ENCODE measurements around the gene FAM83B. TPM values are rescaled to one million over a fixed set of nuclear protein-coding genes. Genes with fewer than 3 reads are reported as not detected.
"Not testable (repeated sequence)": the region's sequence is repeated elsewhere in the genome, so short reads cannot be mapped to it uniquely, and the experiment has no call there.

The FAM83B gene
- total RNA-seq, result not detected in 2 replicates

GRCh38 chr6:54846243-54846856, at the start of gene FAM83B:
TSS of gene FAM83B (plus strand) at chr6:54846771. CDS start at chr6:54870247, 23,476 bp downstream.
- no peaks in the 10 kb centered on the region for H3K9me3 Mint-ChIP-seq
- DNase-seq (ENCODE audit: low spot score), result no peak
- H3K4me3 Mint-ChIP-seq, result no peak within 1 kb of the TSS
- no peaks in the 10 kb centered on the region for H3K36me3 Mint-ChIP-seq (ENCODE audit: low read depth)
- H3K27me3 Mint-ChIP-seq (ENCODE audit: insufficient read depth), result peaks cover 13% of the 10 kb centered on the region
- no peaks in the 10 kb centered on the region for H3K4me1 Mint-ChIP-seq (ENCODE audit: low read depth)
- intact Hi-C loops (cut with micrococcal nuclease), result no loop called here
- H3K27ac Mint-ChIP-seq, result no peak within 1 kb of the TSS

- H3K36me3 Mint-ChIP-seq (ENCODE audit: low read depth); DNase-seq (ENCODE audit: low spot score); H3K4me3 Mint-ChIP-seq; H3K4me1 Mint-ChIP-seq (ENCODE audit: low read depth); intact Hi-C loops (cut with micrococcal nuclease); H3K27ac Mint-ChIP-seq; H3K27me3 Mint-ChIP-seq (ENCODE audit: insufficient read depth): not testable (repeated sequence)
- H3K9me3 Mint-ChIP-seq, result peaks cover 14% of the 10 kb centered on the region
These were observed 49.7 kb upstream of the FAM83B start for GRCh38 chr6:54796918-54797317.

GRCh38 chr6:54800050-54800600, 46.4 kb upstream of the FAM83B start:
- intact Hi-C loops (cut with micrococcal nuclease), result no loop called here
- peaks cover 17% of the 10 kb centered on the region for H3K9me3 Mint-ChIP-seq
- no peak for DNase-seq (ENCODE audit: low spot score)
- H3K27ac Mint-ChIP-seq, result no peak overlapping the region
- no peaks in the 10 kb centered on the region for H3K4me1 Mint-ChIP-seq (ENCODE audit: low read depth)
- H3K27me3 Mint-ChIP-seq (ENCODE audit: insufficient read depth), result no peaks in the 10 kb centered on the region
- H3K4me3 Mint-ChIP-seq, result no peak overlapping the region
- no peaks in the 10 kb centered on the region for H3K36me3 Mint-ChIP-seq (ENCODE audit: low read depth)

- Mint-ChIP-seq H3K36me3 (ENCODE audit: low read depth) (no peaks in the 10 kb centered on the region), H3K9me3 (peaks cover 10% of the 10 kb centered on the region), H3K4me3 (no peak overlapping the region), H3K27me3 (ENCODE audit: insufficient read depth) (no peaks in the 10 kb centered on the region), H3K27ac (no peak overlapping the region), H3K4me1 (ENCODE audit: low read depth) (no peaks in the 10 kb centered on the region)
- no peak for DNase-seq (ENCODE audit: low spot score)
- intact Hi-C loops (cut with micrococcal nuclease), result no loop called here
These were observed 45.3 kb upstream of the FAM83B start for GRCh38 chr6:54801244-54801643.

GRCh38 chr6:54801669-54802068, 44.9 kb upstream of the FAM83B start:
- no peak for DNase-seq (ENCODE audit: low spot score)
- Mint-ChIP-seq H3K27ac (no peak overlapping the region), H3K27me3 (ENCODE audit: insufficient read depth) (no peaks in the 10 kb centered on the region), H3K4me1 (ENCODE audit: low read depth) (no peaks in the 10 kb centered on the region), H3K4me3 (no peak overlapping the region), H3K36me3 (ENCODE audit: low read depth) (no peaks in the 10 kb centered on the region), H3K9me3 (peaks cover 10% of the 10 kb centered on the region)
- intact Hi-C loops (cut with micrococcal nuclease), result no loop called here

GRCh38 chr6:54802775-54803634, 43.6 kb upstream of the FAM83B start:
- Mint-ChIP-seq H3K4me1 (ENCODE audit: low read depth) (no peaks in the 10 kb centered on the region), H3K27me3 (ENCODE audit: insufficient read depth) (no peaks in the 10 kb centered on the region), H3K36me3 (ENCODE audit: low read depth) (no peaks in the 10 kb centered on the region), H3K4me3 (no peak overlapping the region), H3K9me3 (peaks cover 6% of the 10 kb centered on the region), H3K27ac (no peak overlapping the region)
- no peak for DNase-seq (ENCODE audit: low spot score)
- intact Hi-C loops (cut with micrococcal nuclease), result no loop called here

- Mint-ChIP-seq H3K4me3 (no peak overlapping the region), H3K9me3 (peaks cover 3% of the 10 kb centered on the region), H3K36me3 (ENCODE audit: low read depth) (no peaks in the 10 kb centered on the region), H3K27ac (no peak overlapping the region), H3K27me3 (ENCODE audit: insufficient read depth) (no peaks in the 10 kb centered on the region), H3K4me1 (ENCODE audit: low read depth) (no peaks in the 10 kb centered on the region)
- intact Hi-C loops (cut with micrococcal nuclease), result no loop called here
- no peak for DNase-seq (ENCODE audit: low spot score)
These were observed 41.5 kb upstream of the FAM83B start for GRCh38 chr6:54805077-54805476.

GRCh38 chr6:54810147-54810546, 36.4 kb upstream of the FAM83B start:
- Mint-ChIP-seq H3K4me1 (ENCODE audit: low read depth) (no peaks in the 10 kb centered on the region), H3K27ac (no peak overlapping the region), H3K27me3 (ENCODE audit: insufficient read depth) (no peaks in the 10 kb centered on the region), H3K36me3 (ENCODE audit: low read depth) (no peaks in the 10 kb centered on the region), H3K9me3 (no peaks in the 10 kb centered on the region), H3K4me3 (no peak overlapping the region)
- intact Hi-C loops (cut with micrococcal nuclease), result no loop called here
- DNase-seq (ENCODE audit: low spot score), result no peak

GRCh38 chr6:54813892-54814291, 32.7 kb upstream of the FAM83B start:
- Mint-ChIP-seq H3K9me3 (no peaks in the 10 kb centered on the region), H3K27me3 (ENCODE audit: insufficient read depth) (no peaks in the 10 kb centered on the region), H3K4me1 (ENCODE audit: low read depth) (no peaks in the 10 kb centered on the region), H3K4me3 (no peak overlapping the region), H3K27ac (no peak overlapping the region), H3K36me3 (ENCODE audit: low read depth) (no peaks in the 10 kb centered on the region)
- intact Hi-C loops (cut with micrococcal nuclease), result no loop called here
- no peak for DNase-seq (ENCODE audit: low spot score)

- Mint-ChIP-seq H3K4me3 (no peak overlapping the region), H3K27me3 (ENCODE audit: insufficient read depth) (no peaks in the 10 kb centered on the region), H3K4me1 (ENCODE audit: low read depth) (no peaks in the 10 kb centered on the region), H3K27ac (no peak overlapping the region), H3K9me3 (peaks cover 6% of the 10 kb centered on the region), H3K36me3 (ENCODE audit: low read depth) (no peaks in the 10 kb centered on the region)
- no peak for DNase-seq (ENCODE audit: low spot score)
- intact Hi-C loops (cut with micrococcal nuclease), result no loop called here
These were observed 29.3 kb upstream of the FAM83B start for GRCh38 chr6:54817236-54817635.

GRCh38 chr6:54817834-54818233, 28.7 kb upstream of the FAM83B start:
- DNase-seq (ENCODE audit: low spot score), result no peak
- H3K4me1 Mint-ChIP-seq (ENCODE audit: low read depth), result no peaks in the 10 kb centered on the region
- no peaks in the 10 kb centered on the region for H3K27me3 Mint-ChIP-seq (ENCODE audit: insufficient read depth)
- no peak overlapping the region for H3K27ac Mint-ChIP-seq
- peaks cover 11% of the 10 kb centered on the region for H3K9me3 Mint-ChIP-seq
- intact Hi-C loops (cut with micrococcal nuclease), result no loop called here
- no peak overlapping the region for H3K4me3 Mint-ChIP-seq
- H3K36me3 Mint-ChIP-seq (ENCODE audit: low read depth), result no peaks in the 10 kb centered on the region

- H3K4me1 Mint-ChIP-seq (ENCODE audit: low read depth); H3K4me3 Mint-ChIP-seq; DNase-seq (ENCODE audit: low spot score); intact Hi-C loops (cut with micrococcal nuclease); H3K36me3 Mint-ChIP-seq (ENCODE audit: low read depth); H3K27me3 Mint-ChIP-seq (ENCODE audit: insufficient read depth); H3K27ac Mint-ChIP-seq: not testable (repeated sequence)
- peaks cover 27% of the 10 kb centered on the region for H3K9me3 Mint-ChIP-seq
These were observed 22.3 kb upstream of the FAM83B start for GRCh38 chr6:54824225-54824624.

GRCh38 chr6:54827010-54827409, 19.6 kb upstream of the FAM83B start:
- Mint-ChIP-seq H3K4me1 (ENCODE audit: low read depth) (no peaks in the 10 kb centered on the region), H3K27ac (no peak overlapping the region), H3K4me3 (no peak overlapping the region), H3K9me3 (peaks cover 22% of the 10 kb centered on the region), H3K27me3 (ENCODE audit: insufficient read depth) (no peaks in the 10 kb centered on the region), H3K36me3 (ENCODE audit: low read depth) (no peaks in the 10 kb centered on the region)
- DNase-seq (ENCODE audit: low spot score), result no peak
- intact Hi-C loops (cut with micrococcal nuclease), result no loop called here

Data from activated T-helper 1 cell treated with anti-CD3 and anti-CD28 coated beads, Interleukin-12 subunit alpha, Interleukin-12 subunit beta, Interleukin-2, Interleukin-4 antibody, amounts not matched to agents 30 ng/mL and 10 ng/mL and 1 ng/mL, durations not matched to agents 14 hours and 24 hours and 36 hours (primary cell).